Neural cell (in vitro differentiated cells): Measurements from ENCODE around the gene KIF13A.

Experiments used
- EP300 ChIP-seq: fragments of 450-650 bp; conservative IDR thresholded peaks from 2 replicates; pipeline ENCODE4 v1.6.1; 2014; ENCODE audit warnings: antibody characterized with exemption, mild to moderate bottlenecking, moderate library complexity; ENCODE audit not compliant: poor library complexity, severe bottlenecking
- EZH2 ChIP-seq: fragments of 200-600, 300-800 bp; shearing (Covaris generic), sonication (generic); IDR thresholded peaks from 2 replicates; pipeline ENCODE4 v1.6.1; 2014; ENCODE audit warnings: antibody characterized with exemption, low read length, borderline replicate concordance, mild to moderate bottlenecking; ENCODE audit not compliant: insufficient read depth, poor library complexity, severe bottlenecking
- MXI1 ChIP-seq: fragments of 450-650 bp; conservative IDR thresholded peaks from 2 replicates; pipeline ENCODE4 v1.6.1; 2014; ENCODE audit warnings: antibody characterized with exemption, mild to moderate bottlenecking; ENCODE audit not compliant: poor library complexity, severe bottlenecking
- POLR2AphosphoS5 ChIP-seq: IDR thresholded peaks from 2 replicates; pipeline ENCODE4 v1.6.1; 2012
- RAD21 ChIP-seq: fragments of 450-650 bp; conservative IDR thresholded peaks from 2 replicates; pipeline ENCODE4 v1.6.1; 2014; ENCODE audit warnings: antibody characterized with exemption, mild to moderate bottlenecking, moderate library complexity
- SMC3 ChIP-seq: fragments of 450-650 bp; conservative IDR thresholded peaks from 2 replicates; pipeline ENCODE4 v1.6.1; 2014; ENCODE audit warnings: antibody characterized with exemption, mild to moderate bottlenecking, moderate library complexity; ENCODE audit not compliant: poor library complexity
- TAF1 ChIP-seq: IDR thresholded peaks from 2 replicates; pipeline ENCODE4 v1.6.1; 2012; ENCODE audit warnings: low read depth
- TF ChIP-seq, protein P1 (sequence below): fragments of 450-650 bp; IDR thresholded peaks from 2 replicates; pipeline ENCODE4 v1.5.1; 2014; ENCODE audit warnings: antibody characterized with exemption, mild to moderate bottlenecking, moderate library complexity; ENCODE audit not compliant: poor library complexity, severe bottlenecking
- TF ChIP-seq, protein P2 (sequence below): IDR thresholded peaks from 2 replicates; pipeline ENCODE4 v1.6.1; 2012; ENCODE audit warnings: borderline replicate concordance

DNA sequence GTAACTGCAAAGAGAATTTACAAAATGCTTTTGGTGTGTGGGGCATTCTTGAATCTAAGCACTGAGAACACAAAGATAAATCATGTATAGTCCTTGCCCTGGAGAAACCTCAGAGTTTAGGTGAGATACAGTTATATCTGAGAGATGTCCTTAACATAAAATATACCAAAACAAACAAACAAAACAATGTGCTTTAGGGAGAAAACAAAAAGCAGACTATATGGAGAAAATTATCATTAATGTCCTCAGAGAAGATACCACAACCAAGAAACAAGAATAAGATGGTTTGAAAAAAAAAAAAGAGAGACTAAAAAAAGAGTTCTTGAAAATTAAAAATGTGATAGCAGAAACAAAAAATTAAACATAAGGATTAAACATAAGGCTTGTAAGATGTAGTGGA lies 8.0 kb downstream of the KIF13A start:
- TF ChIP-seq, protein P1, sequence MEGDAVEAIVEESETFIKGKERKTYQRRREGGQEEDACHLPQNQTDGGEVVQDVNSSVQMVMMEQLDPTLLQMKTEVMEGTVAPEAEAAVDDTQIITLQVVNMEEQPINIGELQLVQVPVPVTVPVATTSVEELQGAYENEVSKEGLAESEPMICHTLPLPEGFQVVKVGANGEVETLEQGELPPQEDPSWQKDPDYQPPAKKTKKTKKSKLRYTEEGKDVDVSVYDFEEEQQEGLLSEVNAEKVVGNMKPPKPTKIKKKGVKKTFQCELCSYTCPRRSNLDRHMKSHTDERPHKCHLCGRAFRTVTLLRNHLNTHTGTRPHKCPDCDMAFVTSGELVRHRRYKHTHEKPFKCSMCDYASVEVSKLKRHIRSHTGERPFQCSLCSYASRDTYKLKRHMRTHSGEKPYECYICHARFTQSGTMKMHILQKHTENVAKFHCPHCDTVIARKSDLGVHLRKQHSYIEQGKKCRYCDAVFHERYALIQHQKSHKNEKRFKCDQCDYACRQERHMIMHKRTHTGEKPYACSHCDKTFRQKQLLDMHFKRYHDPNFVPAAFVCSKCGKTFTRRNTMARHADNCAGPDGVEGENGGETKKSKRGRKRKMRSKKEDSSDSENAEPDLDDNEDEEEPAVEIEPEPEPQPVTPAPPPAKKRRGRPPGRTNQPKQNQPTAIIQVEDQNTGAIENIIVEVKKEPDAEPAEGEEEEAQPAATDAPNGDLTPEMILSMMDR, result no peak
- no peak for TF ChIP-seq RAD21
- no peak for TF ChIP-seq EZH2
- no peak for TF ChIP-seq POLR2AphosphoS5
- no peak for TF ChIP-seq SMC3
- no peak for TF ChIP-seq EP300
- no peak for TF ChIP-seq TAF1
- TF ChIP-seq, protein P2, sequence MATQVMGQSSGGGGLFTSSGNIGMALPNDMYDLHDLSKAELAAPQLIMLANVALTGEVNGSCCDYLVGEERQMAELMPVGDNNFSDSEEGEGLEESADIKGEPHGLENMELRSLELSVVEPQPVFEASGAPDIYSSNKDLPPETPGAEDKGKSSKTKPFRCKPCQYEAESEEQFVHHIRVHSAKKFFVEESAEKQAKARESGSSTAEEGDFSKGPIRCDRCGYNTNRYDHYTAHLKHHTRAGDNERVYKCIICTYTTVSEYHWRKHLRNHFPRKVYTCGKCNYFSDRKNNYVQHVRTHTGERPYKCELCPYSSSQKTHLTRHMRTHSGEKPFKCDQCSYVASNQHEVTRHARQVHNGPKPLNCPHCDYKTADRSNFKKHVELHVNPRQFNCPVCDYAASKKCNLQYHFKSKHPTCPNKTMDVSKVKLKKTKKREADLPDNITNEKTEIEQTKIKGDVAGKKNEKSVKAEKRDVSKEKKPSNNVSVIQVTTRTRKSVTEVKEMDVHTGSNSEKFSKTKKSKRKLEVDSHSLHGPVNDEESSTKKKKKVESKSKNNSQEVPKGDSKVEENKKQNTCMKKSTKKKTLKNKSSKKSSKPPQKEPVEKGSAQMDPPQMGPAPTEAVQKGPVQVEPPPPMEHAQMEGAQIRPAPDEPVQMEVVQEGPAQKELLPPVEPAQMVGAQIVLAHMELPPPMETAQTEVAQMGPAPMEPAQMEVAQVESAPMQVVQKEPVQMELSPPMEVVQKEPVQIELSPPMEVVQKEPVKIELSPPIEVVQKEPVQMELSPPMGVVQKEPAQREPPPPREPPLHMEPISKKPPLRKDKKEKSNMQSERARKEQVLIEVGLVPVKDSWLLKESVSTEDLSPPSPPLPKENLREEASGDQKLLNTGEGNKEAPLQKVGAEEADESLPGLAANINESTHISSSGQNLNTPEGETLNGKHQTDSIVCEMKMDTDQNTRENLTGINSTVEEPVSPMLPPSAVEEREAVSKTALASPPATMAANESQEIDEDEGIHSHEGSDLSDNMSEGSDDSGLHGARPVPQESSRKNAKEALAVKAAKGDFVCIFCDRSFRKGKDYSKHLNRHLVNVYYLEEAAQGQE, result no peak
- TF ChIP-seq MXI1, result no peak
